WERI-Rb-1 (cell line): ENCODE measurements around the gene SMARCE1.

Experiments used
- DNase-seq: peaks from one replicate; pipeline ENCODE4 v3.0.0-alpha.2; 2020
- H3K27ac ChIP-seq: fragments of 250-450 bp; sonication (Bioruptor Pico); 2 replicates; pipeline ENCODE4 v1.5.1; 2020; ENCODE audit warnings: mild to moderate bottlenecking, moderate library complexity
- H3K27me3 ChIP-seq: fragments of 250-450 bp; sonication (Bioruptor Pico); 2 replicates; pipeline ENCODE4 v1.5.1; 2021; ENCODE audit warnings: mild to moderate bottlenecking, low read depth, moderate library complexity; ENCODE audit not compliant: insufficient read depth, severe bottlenecking
- H3K36me3 ChIP-seq: fragments of 250-450 bp; sonication (Bioruptor Pico); 2 replicates; pipeline ENCODE4 v1.5.1; 2020; ENCODE audit warnings: mild to moderate bottlenecking, moderate library complexity
- H3K4me3 ChIP-seq: 2 replicates; pipeline ENCODE4 v1.5.1; 2011; ENCODE audit warnings: low read depth, mild to moderate bottlenecking, control low read depth, low read length
- H3K9me3 ChIP-seq: fragments of 250-450 bp; sonication (Bioruptor Pico); 2 replicates; pipeline ENCODE4 v1.5.1; 2021; ENCODE audit warnings: mild to moderate bottlenecking, moderate library complexity; ENCODE audit not compliant: severe bottlenecking
- TF ChIP-seq, protein P1 (sequence below): IDR thresholded peaks from 2 replicates; pipeline ENCODE4 v1.5.1; 2011; ENCODE audit warnings: low read depth, mild to moderate bottlenecking, control low read depth, inconsistent platforms, low read length

SMARCE1 gene

DNA sequence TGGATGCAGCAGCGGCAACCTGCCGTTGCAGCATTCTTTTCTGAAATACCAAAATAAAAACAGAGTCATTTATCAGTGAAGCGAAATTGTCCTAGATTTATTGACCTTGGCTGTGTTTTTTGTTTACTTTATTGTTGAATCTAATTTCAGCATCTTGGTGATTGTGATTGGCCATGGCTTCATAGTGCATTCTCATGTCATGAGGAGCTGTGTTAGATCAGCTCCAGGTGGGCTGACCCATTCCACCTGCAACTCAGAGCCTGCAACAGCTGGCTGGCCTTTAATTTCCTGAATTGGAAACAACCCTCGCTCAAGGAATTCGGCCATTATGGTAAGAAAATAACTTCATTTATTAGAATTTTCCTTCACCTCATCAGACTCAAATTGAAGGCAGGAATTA, 39.5 kb upstream of the SMARCE1 start:
- no peaks in the 10 kb centered on the region for H3K36me3 ChIP-seq

DNA sequence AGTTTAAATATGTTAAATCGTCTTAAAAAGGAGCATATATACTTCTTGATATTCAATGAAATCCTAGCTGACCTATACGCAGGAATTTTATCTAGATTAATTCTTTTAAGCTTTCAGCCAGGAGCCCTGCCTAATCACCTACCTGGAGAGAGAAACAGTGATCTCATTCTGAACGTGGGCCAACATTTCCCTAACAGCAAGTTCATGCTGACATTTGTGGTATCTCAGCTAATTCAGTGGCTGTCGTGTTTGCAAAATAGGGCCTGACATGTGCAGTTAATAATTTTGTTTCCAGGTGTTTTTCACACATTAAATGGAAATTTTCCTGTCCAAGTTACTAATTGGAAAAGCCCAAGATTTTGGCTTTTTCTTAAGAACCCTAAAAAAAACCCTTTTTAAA, 38.6 kb upstream of the SMARCE1 start:
- DNase-seq = no peak
- TF ChIP-seq, protein P1, sequence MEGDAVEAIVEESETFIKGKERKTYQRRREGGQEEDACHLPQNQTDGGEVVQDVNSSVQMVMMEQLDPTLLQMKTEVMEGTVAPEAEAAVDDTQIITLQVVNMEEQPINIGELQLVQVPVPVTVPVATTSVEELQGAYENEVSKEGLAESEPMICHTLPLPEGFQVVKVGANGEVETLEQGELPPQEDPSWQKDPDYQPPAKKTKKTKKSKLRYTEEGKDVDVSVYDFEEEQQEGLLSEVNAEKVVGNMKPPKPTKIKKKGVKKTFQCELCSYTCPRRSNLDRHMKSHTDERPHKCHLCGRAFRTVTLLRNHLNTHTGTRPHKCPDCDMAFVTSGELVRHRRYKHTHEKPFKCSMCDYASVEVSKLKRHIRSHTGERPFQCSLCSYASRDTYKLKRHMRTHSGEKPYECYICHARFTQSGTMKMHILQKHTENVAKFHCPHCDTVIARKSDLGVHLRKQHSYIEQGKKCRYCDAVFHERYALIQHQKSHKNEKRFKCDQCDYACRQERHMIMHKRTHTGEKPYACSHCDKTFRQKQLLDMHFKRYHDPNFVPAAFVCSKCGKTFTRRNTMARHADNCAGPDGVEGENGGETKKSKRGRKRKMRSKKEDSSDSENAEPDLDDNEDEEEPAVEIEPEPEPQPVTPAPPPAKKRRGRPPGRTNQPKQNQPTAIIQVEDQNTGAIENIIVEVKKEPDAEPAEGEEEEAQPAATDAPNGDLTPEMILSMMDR = no peak
- Histone ChIP-seq H3K27ac (no peak overlapping the region), H3K27me3 (peaks cover 82% of the 10 kb centered on the region), H3K4me3 (no peak overlapping the region), H3K36me3 (no peaks in the 10 kb centered on the region), H3K9me3 (no peaks in the 10 kb centered on the region)

More for the DNA sequence above, 39.5 kb upstream of the SMARCE1 start:
- H3K27ac ChIP-seq = no peak overlapping the region
- H3K27me3 ChIP-seq = peaks cover 80% of the 10 kb centered on the region
- TF ChIP-seq, protein P1 = no peak
- DNase-seq = no peak
- no peaks in the 10 kb centered on the region for H3K9me3 ChIP-seq
- H3K4me3 ChIP-seq = no peak overlapping the region

DNA sequence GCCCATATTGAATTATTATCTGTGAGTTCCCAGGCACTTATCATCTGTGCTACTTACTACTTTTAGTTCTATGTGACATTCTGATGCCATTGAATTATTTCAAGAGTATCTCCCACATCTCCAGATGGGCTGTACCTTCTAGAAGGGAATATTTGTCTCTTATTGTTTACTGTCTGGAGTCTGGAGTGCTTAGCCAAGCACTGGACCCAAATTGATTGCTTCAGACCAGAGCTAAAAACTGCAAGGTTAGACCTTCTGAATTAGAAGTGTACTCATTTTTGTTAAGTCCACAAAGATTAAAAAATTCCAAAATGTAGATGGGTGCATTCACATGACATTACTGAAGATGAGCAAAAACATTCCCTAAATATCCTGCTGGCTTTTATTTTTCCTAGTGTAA, 33.4 kb upstream of the SMARCE1 start:
- TF ChIP-seq, protein P1 = no peak
- Histone ChIP-seq H3K27me3 (peaks cover 94% of the 10 kb centered on the region), H3K27ac (no peak overlapping the region), H3K36me3 (no peaks in the 10 kb centered on the region), H3K9me3 (no peaks in the 10 kb centered on the region), H3K4me3 (no peak overlapping the region)
- DNase-seq = no peak

DNA sequence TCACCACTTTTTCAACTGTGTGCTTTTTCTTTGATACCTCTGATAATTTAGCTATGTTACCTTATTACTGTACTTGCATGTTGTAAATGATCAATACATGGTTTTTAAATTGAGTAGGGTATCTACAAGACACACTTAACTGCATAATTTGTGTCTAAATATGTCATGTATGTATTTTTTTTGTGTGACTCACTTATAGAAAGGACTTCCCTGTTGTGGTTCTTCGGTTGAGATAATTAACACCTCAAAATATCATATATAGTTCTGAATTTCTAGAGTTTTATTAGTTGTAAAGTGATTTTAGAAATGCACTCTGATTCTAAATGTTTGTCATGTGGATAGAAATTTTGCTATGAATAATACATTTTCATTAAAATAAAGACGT, 31.9 kb upstream of the SMARCE1 start:
- no peaks in the 10 kb centered on the region for H3K36me3 ChIP-seq
- H3K27me3 ChIP-seq = peaks cover 94% of the 10 kb centered on the region
- no peak for DNase-seq
- no peak overlapping the region for H3K4me3 ChIP-seq
- no peak overlapping the region for H3K27ac ChIP-seq
- no peaks in the 10 kb centered on the region for H3K9me3 ChIP-seq
- TF ChIP-seq, protein P1 = no peak

DNA sequence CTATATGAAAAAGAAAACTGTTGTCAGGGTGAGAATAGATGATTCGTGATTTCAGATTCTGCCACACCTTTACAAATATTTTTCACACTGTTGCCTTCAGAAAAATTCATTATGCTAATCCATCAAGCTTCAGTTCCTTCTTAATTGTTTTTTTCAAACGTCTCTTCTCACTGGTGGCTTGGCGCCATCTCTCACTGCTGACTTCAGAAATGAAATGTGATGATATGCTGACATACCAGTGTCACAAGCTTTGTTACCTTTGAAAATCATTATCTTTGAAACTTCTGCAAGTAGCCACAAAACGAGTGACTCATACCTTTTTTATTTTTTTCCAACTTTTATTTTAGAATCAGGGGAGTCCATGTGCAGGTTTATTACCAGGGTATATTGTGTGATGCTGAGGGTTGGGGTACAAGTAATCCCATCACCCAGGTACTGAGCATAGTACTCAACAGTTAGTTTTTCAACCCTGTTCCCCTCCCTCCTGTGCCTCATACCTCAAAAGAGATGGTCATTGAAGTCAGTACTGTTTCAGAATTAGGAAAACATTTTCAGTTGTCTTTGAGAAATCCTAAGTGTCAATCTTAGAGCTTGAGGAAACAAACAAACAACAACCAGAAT, 31.4 kb upstream of the SMARCE1 start:
- no peak overlapping the region for H3K4me3 ChIP-seq
- TF ChIP-seq, protein P1 = no peak
- H3K27me3 ChIP-seq = peaks cover 94% of the 10 kb centered on the region
- no peaks in the 10 kb centered on the region for H3K36me3 ChIP-seq
- DNase-seq = no peak
- H3K27ac ChIP-seq = no peak overlapping the region
- no peaks in the 10 kb centered on the region for H3K9me3 ChIP-seq

DNA sequence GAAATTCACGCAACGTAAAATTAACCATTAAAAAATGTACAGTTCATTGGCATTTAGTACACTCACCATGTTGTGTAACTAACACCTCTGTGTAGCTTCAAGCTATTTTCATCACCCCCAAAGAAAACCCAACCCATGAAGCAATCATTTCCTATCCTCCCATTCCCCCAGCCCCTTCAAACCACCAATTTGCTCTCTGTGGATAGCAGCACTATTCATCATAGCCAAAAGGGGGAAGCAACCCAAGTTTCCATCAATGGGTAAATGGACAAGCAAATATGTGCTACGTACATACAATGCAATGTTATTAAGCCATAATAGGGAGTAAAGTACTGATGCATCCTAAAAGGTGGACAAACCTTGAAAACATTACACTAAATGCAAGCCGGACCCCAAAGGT, 28.3 kb upstream of the SMARCE1 start:
- Histone ChIP-seq H3K36me3 (no peaks in the 10 kb centered on the region), H3K9me3 (no peaks in the 10 kb centered on the region), H3K4me3 (no peak overlapping the region), H3K27me3 (peaks cover 95% of the 10 kb centered on the region), H3K27ac (no peak overlapping the region)
- TF ChIP-seq, protein P1 = no peak
- DNase-seq = no peak
